Heart left ventricle (tissue), 13 donors: ENCODE data around the gene LYRM4.

Experiments
- CTCF ChIP-seq, 12 donors: fragments of 200-600 bp; sonication (generic) in 4 of 12; IDR thresholded peaks; one replicate each; pipeline versions ENCODE4 v1.5.0 to v1.8.0; 2018 to 2022; ENCODE audit warnings: antibody characterized with exemption in 12 of 12, mild to moderate bottlenecking in 5 of 12
- POLR2A ChIP-seq, 2 donors: fragments of 450-650 bp; IDR thresholded peaks; one replicate each; pipeline ENCODE4 v1.6.1; 2017; ENCODE audit warnings: antibody characterized with exemption in 2 of 2, mild to moderate bottlenecking in 2 of 2, moderate library complexity in 2 of 2
- donor health status: ischemic (EF 13 %, LVEDD 7.1; RV severe dilation, severe dysfunction).
- donor health status: DM: no; HTN: yes; CAD: no.
- donor health status: DM: no; HTN: no; CAD: no.
- donor health status: ischemic (EF 25% LVEDD 6.9; RV normal size, moderate dysfunction).
- donor health status: ischemic (EF 25% LVEDD 5.7; RV mildly dilated, moderate dysfunction).
- donor health status: ischemic (EF 35%, LVEDD 5.7; RV mildly dilated, moderate dysfunction).
- donor health status: nonischemic (EF 11% LVEDD 7.7; RV severe dilation, severe dysfunction).
- donor health status: DM: yes; HTN: yes; CAD: no.
- donor health status: PGD.
- donor health status: ischemic (EF 29% LVEDD 5.4; RV normal size, mild dysfunction).
- donor health status: nonischemic (EF 23%, LVEDD 6.1; RV moderate dilation, normal function).

GRCh38 chr6:5083307-5083583 lies 177.5 kb downstream of the LYRM4 start:
- TF ChIP-seq CTCF (IDR thresholded peaks at IDR 0.05), result no peak
- no peak for TF ChIP-seq POLR2A (IDR thresholded peaks at IDR 0.05)
